GM19455 (cell line): ENCODE data around the gene TALDO1.

Experiments
- ATAC-seq: cut with Tn5 transposase; IDR thresholded peaks from one replicate; pipeline ENCODE4 v1.9.1; 2021; ENCODE audit not compliant: unreplicated experiment

Gene TALDO1

GRCh38 chr11:786235-787083, 39.2 kb downstream of the TALDO1 start:
- no peak for ATAC-seq

GRCh38 chr11:787084-787675, 39.9 kb downstream of the TALDO1 start:
- no peak for ATAC-seq

- no peak for ATAC-seq
Observed at GRCh38 chr11:788009-788640, 40.9 kb downstream of the TALDO1 start.

GRCh38 chr11:788953-789940, 42.0 kb downstream of the TALDO1 start:
- ATAC-seq = no peak

- ATAC-seq = no peak
Observed at GRCh38 chr11:789943-790342, 42.7 kb downstream of the TALDO1 start, which contains the start of gene CEND1. TSS of gene CEND1 (minus strand) at chr11:790090. CDS start at chr11:788576, 1,514 bp downstream.

- ATAC-seq = no peak
Observed at GRCh38 chr11:790721-791564, 43.7 kb downstream of the TALDO1 start.

- no peak for ATAC-seq
Observed at GRCh38 chr11:791658-792534, 44.6 kb downstream of the TALDO1 start.

- no peak for ATAC-seq
Observed at GRCh38 chr11:792535-792821, 45.2 kb downstream of the TALDO1 start.

GRCh38 chr11:792873-793272, 45.6 kb downstream of the TALDO1 start:
- no peak for ATAC-seq

- ATAC-seq = no peak
Observed at GRCh38 chr11:793556-793955, 46.3 kb downstream of the TALDO1 start.

GRCh38 chr11:794013-794765, 46.9 kb downstream of the TALDO1 start:
- no peak for ATAC-seq

GRCh38 chr11:794766-795633, 47.7 kb downstream of the TALDO1 start:
- no peak for ATAC-seq

- ATAC-seq = no peak
Observed at GRCh38 chr11:795634-796564, 48.6 kb downstream of the TALDO1 start.

GRCh38 chr11:796565-797295, 49.5 kb downstream of the TALDO1 start:
- ATAC-seq = no peak

GRCh38 chr11:797296-798092, 50.2 kb downstream of the TALDO1 start:
- ATAC-seq = peak; percentile 40
